Memory B cell (primary cell): ENCODE results near the gene ISLR2.

Source experiments
- ATAC-seq: fragments of 150-1000 bp; cut with Tn5 transposase; 2 replicates; pipeline ENCODE4 v1.10.0; 2021; ENCODE audit warnings: low read depth, mild to moderate bottlenecking, moderate library complexity
- DNase-seq, 2 donors: peaks; one replicate each; pipeline ENCODE4 v3.0.0; 2022; ENCODE audit warnings: low spot score in 2 of 2
- H3K27ac Mint-ChIP-seq: one replicate; pipeline ENCODE4 v1.8.0; 2022; ENCODE audit warnings: mild to moderate bottlenecking, moderate library complexity, mixed read lengths
- H3K27me3 Mint-ChIP-seq: one replicate; pipeline ENCODE4 v1.8.0; 2022; ENCODE audit warnings: mixed read lengths
- H3K36me3 Mint-ChIP-seq: one replicate; pipeline ENCODE4 v1.8.0; 2022; ENCODE audit warnings: mild to moderate bottlenecking, mixed read lengths
- H3K4me1 Mint-ChIP-seq: one replicate; pipeline ENCODE4 v1.8.0; 2022; ENCODE audit warnings: mixed read lengths
- H3K4me3 Mint-ChIP-seq: one replicate; pipeline ENCODE4 v1.8.0; 2022; ENCODE audit warnings: mild to moderate bottlenecking, moderate library complexity, mixed read lengths
- H3K9me3 Mint-ChIP-seq: one replicate; pipeline ENCODE4 v1.8.0; 2022; ENCODE audit warnings: mixed read lengths

ISLR2 gene

DNA sequence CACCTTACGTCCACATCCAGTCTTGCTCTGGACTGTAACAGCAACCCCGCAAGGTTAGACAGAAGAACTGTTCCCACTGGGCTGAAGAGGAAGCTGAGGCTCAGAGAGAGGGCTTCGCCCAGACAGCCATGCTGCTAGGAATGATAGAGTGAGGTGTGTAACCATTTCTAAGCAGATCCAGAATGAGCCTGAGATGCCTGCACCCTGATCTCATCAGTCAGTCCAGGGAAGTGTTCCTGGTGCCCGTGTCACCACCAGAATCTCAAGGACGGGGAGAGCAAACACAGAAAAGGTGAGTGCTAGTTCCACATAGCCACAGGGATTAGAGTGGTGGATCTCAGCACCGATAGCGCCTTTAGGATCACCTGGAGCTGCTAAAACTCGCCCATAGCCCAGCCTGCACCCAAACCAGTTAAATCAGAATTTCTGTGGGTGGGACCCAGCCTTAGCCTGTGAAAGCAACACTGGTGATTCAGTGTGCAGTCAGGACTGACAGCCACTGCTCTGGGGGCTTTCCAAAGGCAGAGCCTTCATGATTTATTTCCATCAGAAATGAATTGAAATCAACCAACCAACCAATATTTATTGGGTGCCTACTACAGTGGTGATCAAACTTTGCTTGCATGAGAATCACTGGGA lies 55.4 kb downstream of the ISLR2 start:
- H3K27ac Mint-ChIP-seq, result no peak overlapping the region
- H3K9me3 Mint-ChIP-seq, result no peaks in the 10 kb centered on the region
- H3K36me3 Mint-ChIP-seq, result no peaks in the 10 kb centered on the region
- ATAC-seq (no peak), DNase-seq (no peak)
- peaks cover 2% of the 10 kb centered on the region for H3K4me1 Mint-ChIP-seq
- peaks cover 7% of the 10 kb centered on the region for H3K27me3 Mint-ChIP-seq
- H3K4me3 Mint-ChIP-seq, result no peak overlapping the region
